A673 (cell line): Measurements from ENCODE around the gene NDP. TPM values are rescaled to one million over a fixed set of nuclear protein-coding genes. Genes with fewer than 3 reads are reported as not detected.

Source experiments
- BruUV-seq: library from RNA; stranded (reverse); fragments of 400-500 nt; replicated peaks from 2 replicates; lab custom pipeline; 2021; lab: Mats Ljungman, UMichigan
- CTCF ChIA-PET: fragments of 300-600 bp; sonication (Branson Sonifier 250); formaldehyde crosslinking; loops from one replicate; lab custom pipeline; 2022; ENCODE audit warnings: antibody characterized with exemption; lab: Charles Lee
- POLR2A ChIA-PET: fragments of 300-600 bp; sonication (Branson Sonifier 250); formaldehyde crosslinking; loops from one replicate; lab custom pipeline; 2022; ENCODE audit warnings: antibody characterized with exemption; ENCODE audit not compliant: low non-redundant PET; lab: Charles Lee
- DNase-seq: peaks from one replicate; pipeline ENCODE4 v3.0.0-alpha.2; 2015; ENCODE audit warnings: low spot score
- H3K27ac ChIP-seq: fragments of 200-600 bp; sonication (generic); 2 replicates; pipeline ENCODE4 v1.5.1; 2016; ENCODE audit warnings: mixed run types, low read depth, mild to moderate bottlenecking, mixed read lengths, antibody characterized with exemption, low read length; ENCODE audit not compliant: poor library complexity, severe bottlenecking
- H3K27me3 ChIP-seq: fragments of 200-600 bp; sonication (generic); replicated peaks from 2 replicates; pipeline ENCODE4 v1.6.1; 2017; ENCODE audit warnings: mixed run types, low read depth, mild to moderate bottlenecking, mixed read lengths, antibody characterized with exemption, low read length; ENCODE audit not compliant: insufficient read depth, poor library complexity
- H3K36me3 ChIP-seq: fragments of 200-600 bp; sonication (generic); 2 replicates; pipeline ENCODE4 v1.6.1; 2016; ENCODE audit warnings: mixed run types, mild to moderate bottlenecking, mixed read lengths, antibody characterized with exemption, low read length; ENCODE audit not compliant: insufficient read depth, poor library complexity, severe bottlenecking
- H3K4me1 ChIP-seq: fragments of 200-600 bp; sonication (generic); 2 replicates; pipeline ENCODE4 v1.6.1; 2017; ENCODE audit warnings: mixed run types, mild to moderate bottlenecking, mixed read lengths, antibody characterized with exemption, low read length; ENCODE audit not compliant: insufficient read depth, poor library complexity, severe bottlenecking
- H3K4me3 ChIP-seq: fragments of 200-600 bp; sonication (generic); 2 replicates; pipeline ENCODE4 v1.5.1; 2016; ENCODE audit warnings: low read depth, mixed run types, mild to moderate bottlenecking, mixed read lengths, low read length; ENCODE audit not compliant: poor library complexity, severe bottlenecking
- H3K9me3 ChIP-seq: fragments of 200-600 bp; sonication (generic); 2 replicates; pipeline ENCODE4 v1.6.1; 2016; ENCODE audit warnings: mixed run types, low read depth, mild to moderate bottlenecking, mixed read lengths, antibody characterized with exemption, low read length; ENCODE audit not compliant: poor library complexity, severe bottlenecking
- EZH2 ChIP-seq: fragments of 200-600 bp; sonication (generic); IDR thresholded peaks from 2 replicates; pipeline ENCODE4 v1.6.1; 2017; ENCODE audit warnings: borderline replicate concordance, low read depth, mild to moderate bottlenecking, mixed read lengths, antibody characterized with exemption, low read length; ENCODE audit not compliant: poor library complexity, severe bottlenecking
- intact Hi-C: fragments of 100-400 bp; cut with micrococcal nuclease; formaldehyde crosslinking; loops from one replicate; pipeline ENCODE4 v1.10.0; 2022; ENCODE audit not compliant: unreplicated experiment
- total RNA-seq: library from RNA; stranded (reverse); gene quantifications from 2 replicates; pipeline ENCODE4 v1.2.3, GENCODE V29; 2021
- TF ChIP-seq, protein P1 (sequence below): fragments of 300-800, 200-600 bp; sonication (generic); conservative IDR thresholded peaks from 2 replicates; pipeline ENCODE4 v1.5.1; 2017; ENCODE audit warnings: low read depth, mild to moderate bottlenecking, antibody characterized with exemption, low read length, moderate library complexity, mixed read lengths

The NDP gene
- total RNA-seq, 1 experiment from 2014 or later, result not detected

GRCh38 chrX:43961699-43962098 lies 11.5 kb downstream of the NDP start:
- no peak overlapping the region for H3K4me3 ChIP-seq
- TF ChIP-seq, protein P1, sequence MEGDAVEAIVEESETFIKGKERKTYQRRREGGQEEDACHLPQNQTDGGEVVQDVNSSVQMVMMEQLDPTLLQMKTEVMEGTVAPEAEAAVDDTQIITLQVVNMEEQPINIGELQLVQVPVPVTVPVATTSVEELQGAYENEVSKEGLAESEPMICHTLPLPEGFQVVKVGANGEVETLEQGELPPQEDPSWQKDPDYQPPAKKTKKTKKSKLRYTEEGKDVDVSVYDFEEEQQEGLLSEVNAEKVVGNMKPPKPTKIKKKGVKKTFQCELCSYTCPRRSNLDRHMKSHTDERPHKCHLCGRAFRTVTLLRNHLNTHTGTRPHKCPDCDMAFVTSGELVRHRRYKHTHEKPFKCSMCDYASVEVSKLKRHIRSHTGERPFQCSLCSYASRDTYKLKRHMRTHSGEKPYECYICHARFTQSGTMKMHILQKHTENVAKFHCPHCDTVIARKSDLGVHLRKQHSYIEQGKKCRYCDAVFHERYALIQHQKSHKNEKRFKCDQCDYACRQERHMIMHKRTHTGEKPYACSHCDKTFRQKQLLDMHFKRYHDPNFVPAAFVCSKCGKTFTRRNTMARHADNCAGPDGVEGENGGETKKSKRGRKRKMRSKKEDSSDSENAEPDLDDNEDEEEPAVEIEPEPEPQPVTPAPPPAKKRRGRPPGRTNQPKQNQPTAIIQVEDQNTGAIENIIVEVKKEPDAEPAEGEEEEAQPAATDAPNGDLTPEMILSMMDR, result peak; percentile 46; the same call in 1 of the 2 replicates
- no peak for TF ChIP-seq EZH2
- no peak overlapping the region for H3K27ac ChIP-seq
- no TSS peak for BruUV-seq
- no peaks in the 10 kb centered on the region for H3K36me3 ChIP-seq
- ChIA-PET POLR2A (no interaction called here), CTCF (no interaction called here)
- H3K27me3 ChIP-seq, result no peaks in the 10 kb centered on the region
- peaks cover 4% of the 10 kb centered on the region for H3K9me3 ChIP-seq
- intact Hi-C loops, result no loop called here
- DNase-seq, result peak; percentile 15
- H3K4me1 ChIP-seq, result no peaks in the 10 kb centered on the region

DNA sequence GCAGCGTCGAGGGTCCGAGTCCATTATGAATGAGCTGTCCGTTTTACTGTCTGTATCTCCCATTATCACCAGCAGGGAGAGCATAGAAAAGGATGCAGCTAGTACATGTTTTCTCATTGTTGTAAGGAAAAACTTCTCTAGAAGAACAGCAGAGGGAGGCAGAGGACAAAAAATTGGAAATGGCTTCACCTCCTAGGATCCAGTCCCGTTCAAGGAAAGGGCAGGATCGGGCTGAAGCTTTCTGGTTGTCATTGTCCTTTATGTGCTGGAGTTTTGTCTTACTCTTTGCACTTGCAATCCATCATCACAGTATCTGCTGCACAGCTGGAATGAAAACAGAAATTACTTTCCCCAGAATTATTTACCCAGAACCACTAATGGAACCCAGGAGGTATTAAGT lies 14.7 kb downstream of the NDP start:
- Histone ChIP-seq H3K4me1 (no peaks in the 10 kb centered on the region), H3K36me3 (no peaks in the 10 kb centered on the region), H3K27me3 (no peaks in the 10 kb centered on the region), H3K4me3 (no peak overlapping the region), H3K27ac (no peak overlapping the region), H3K9me3 (peaks cover 4% of the 10 kb centered on the region)
- no TSS peak for BruUV-seq
- intact Hi-C loops, result loop anchor here (1.0 to 10.0 kb wide), 3 partner anchors 286 to 582 kb away; no protein-coding TSS in a partner anchor
- TF ChIP-seq, protein P1, result peak; percentile 82
- TF ChIP-seq EZH2, result no peak
- peak; percentile 92 for DNase-seq
- CTCF ChIA-PET, result interaction anchor here (0.6 to 1.2 kb wide), 11 partner anchors 9 to 853 kb away, joined by 3 to 23 read pairs (median 3); no protein-coding TSS in a partner anchor
- POLR2A ChIA-PET, result no interaction called here

GRCh38 chrX:43956034-43956433 lies 17.2 kb downstream of the NDP start:
- CTCF ChIA-PET, result no interaction called here
- no peak for DNase-seq
- BruUV-seq, result no TSS peak
- intact Hi-C loops, result loop anchor here (10.0 kb wide), 1 partner anchor 479 kb away; no protein-coding TSS in a partner anchor
- Histone ChIP-seq H3K27me3 (no peaks in the 10 kb centered on the region), H3K27ac (no peak overlapping the region), H3K4me1 (no peaks in the 10 kb centered on the region), H3K36me3 (no peaks in the 10 kb centered on the region), H3K4me3 (no peak overlapping the region), H3K9me3 (no peaks in the 10 kb centered on the region)
- POLR2A ChIA-PET, result no interaction called here
- TF ChIP-seq, protein P1, result no peak
- no peak for TF ChIP-seq EZH2
